Transverse colon (tissue), 4 donors: ENCODE results near the gene PLCB1. TPM values are rescaled to one million over a fixed set of nuclear protein-coding genes. Genes with fewer than 3 reads are reported as not detected.

Source experiments
- DNase-seq: peaks from one replicate; pipeline ENCODE4 v3.0.0-alpha.2; 2019
- H3K27ac ChIP-seq, 4 donors: fragments of 200-600 bp; sonication (generic); 2 replicates each; pipeline ENCODE4 v1.5.1; 2016 to 2018; ENCODE audit warnings: inconsistent platforms in 4 of 4
- H3K27me3 ChIP-seq: fragments of 200-600 bp; sonication (generic); 2 replicates; pipeline ENCODE4 v1.5.1; 2017; ENCODE audit warnings: inconsistent platforms
- H3K36me3 ChIP-seq, 4 donors: fragments of 200-600 bp; sonication (generic); 2 replicates each; pipeline ENCODE4 v1.5.1; 2017 to 2019; ENCODE audit warnings: inconsistent platforms in 4 of 4
- H3K4me1 ChIP-seq, 4 donors: fragments of 200-600 bp; sonication (generic); 2 replicates each; pipeline ENCODE4 v1.5.1; 2017 to 2020; ENCODE audit warnings: inconsistent platforms in 4 of 4
- H3K4me3 ChIP-seq, 4 donors: fragments of 200-600 bp; sonication (generic); 1 replicate in 1 of 4; 2 replicates in 3 of 4; pipeline versions ENCODE4 v1.5.1 to v1.6.1; 2017 to 2019; ENCODE audit warnings: inconsistent platforms in 4 of 4
- H3K9me3 ChIP-seq, 2 donors: fragments of 200-600 bp; sonication (generic); 2 replicates each; pipeline ENCODE4 v1.5.1; 2017 to 2019; ENCODE audit warnings: inconsistent platforms in 2 of 2
- CTCF ChIP-seq, 5 experiments: fragments of 200-600 bp in 3 of 5; fragments of 450-650 bp in 2 of 5; sonication (generic) in 3 of 5; IDR thresholded peaks; 1 replicate in 2 of 5; 2 replicates in 3 of 5; pipeline ENCODE4 v1.5.1; 2016 to 2017; ENCODE audit warnings: antibody characterized with exemption in 5 of 5, inconsistent platforms in 3 of 5, mild to moderate bottlenecking in 2 of 5, moderate library complexity in 1 of 5
- EP300 ChIP-seq: sonication (generic); formaldehyde crosslinking; IDR thresholded peaks from one replicate; pipeline ENCODE4 v1.6.1; 2017; ENCODE audit warnings: antibody characterized with exemption, low read depth
- POLR2A ChIP-seq: fragments of 450-650 bp; IDR thresholded peaks from one replicate; pipeline ENCODE4 v1.6.1; 2016; ENCODE audit warnings: antibody characterized with exemption, mild to moderate bottlenecking, moderate library complexity
- POLR2AphosphoS5 ChIP-seq, 3 donors: sonication (generic); formaldehyde crosslinking; IDR thresholded peaks; one replicate each; pipeline ENCODE4 v1.6.1; 2016; ENCODE audit warnings: antibody characterized with exemption in 3 of 3
- WGBS, 2 donors: methylation state at CpG; one replicate each; pipeline ENCODE4 v1.1.5; 2018; ENCODE audit warnings: low coverage in 1 of 2; 5-methylcytosine and 5-hydroxymethylcytosine counted together
- in situ Hi-C, 4 donors: fragments of 200-750 bp; cut with MboI; loops; one replicate each; pipeline versions ENCODE4 v1.15.0 to v1.15.1; 2017; ENCODE audit warnings: low sequenced_read_pairs in 3 of 4, low pct_ligation_motif_present in 1 of 4, low pct_unique_long_range_greater_than_20kb in 1 of 4
- intact Hi-C: fragments of 100-400 bp; cut with DNase I; formaldehyde crosslinking; loops from one replicate; pipeline ENCODE4 v1.15.1; 2023; ENCODE audit warnings: low total_unique reads
- total RNA-seq, 4 donors: library from RNA; depleted of rRNA; stranded (reverse); fragments of >200 nt; gene quantifications; one replicate each; pipeline ENCODE4 v1.1.0, GENCODE V29; 2016

Gene PLCB1
- total RNA-seq, 4 donors from 2014 or later: 13.1 to 18.6 (median 15.8) TPM

GRCh38 chr20:8168785-8169288 lies 36.8 kb downstream of the PLCB1 start:
- Histone ChIP-seq H3K4me1 (no peaks in the 10 kb centered on the region), H3K27me3 (no peaks in the 10 kb centered on the region), H3K4me3 (no peak overlapping the region), H3K9me3 (no peaks in the 10 kb centered on the region), H3K27ac (no peak overlapping the region), H3K36me3 (no peaks in the 10 kb centered on the region)
- in situ Hi-C loops: no loop called here
- intact Hi-C loops: no loop called here
- no peak for TF ChIP-seq EP300
- 85 to 88% methylated on average over 3 of the region's 3 CpGs for WGBS, 2 donors
- DNase-seq: no peak

GRCh38 chr20:8170921-8171320 lies 38.9 kb downstream of the PLCB1 start:
- no peaks in the 10 kb centered on the region for H3K27me3 ChIP-seq
- H3K4me1 ChIP-seq: no peaks in the 10 kb centered on the region
- in situ Hi-C loops (no loop called here), intact Hi-C loops (no loop called here)
- 47 to 50% methylated on average over 1 of the region's 1 CpG for WGBS, 2 donors
- no peaks in the 10 kb centered on the region for H3K36me3 ChIP-seq
- H3K4me3 ChIP-seq: no peak overlapping the region
- no peak overlapping the region for H3K27ac ChIP-seq
- no peaks in the 10 kb centered on the region for H3K9me3 ChIP-seq
- DNase-seq: no peak
- TF ChIP-seq POLR2A: no peak
- no peak for TF ChIP-seq POLR2AphosphoS5 (IDR thresholded peaks at IDR 0.05)
- no peak for TF ChIP-seq CTCF (IDR thresholded peaks at IDR 0.05)
- no peak for TF ChIP-seq EP300

GRCh38 chr20:8172191-8172590 lies 40.1 kb downstream of the PLCB1 start:
- no peaks in the 10 kb centered on the region for H3K27me3 ChIP-seq
- intact Hi-C loops: no loop called here
- no peaks in the 10 kb centered on the region for H3K36me3 ChIP-seq
- no peak for DNase-seq
- TF ChIP-seq EP300 (no peak), CTCF (IDR thresholded peaks at IDR 0.05) (no peak), POLR2A (no peak), POLR2AphosphoS5 (IDR thresholded peaks at IDR 0.05) (no peak)
- H3K4me3 ChIP-seq: no peak overlapping the region
- H3K4me1 ChIP-seq: no peaks in the 10 kb centered on the region
- no peak overlapping the region for H3K27ac ChIP-seq
- no peaks in the 10 kb centered on the region for H3K9me3 ChIP-seq
- in situ Hi-C loops: no loop called here
- WGBS, 2 donors: 78 to 82% methylated on average over 2 of the region's 2 CpGs

- no peak for TF ChIP-seq CTCF (IDR thresholded peaks at IDR 0.05)
- no peak for TF ChIP-seq EP300
- TF ChIP-seq POLR2AphosphoS5 (IDR thresholded peaks at IDR 0.05): no peak
- TF ChIP-seq POLR2A: no peak
- no peaks in the 10 kb centered on the region for H3K4me1 ChIP-seq
- H3K36me3 ChIP-seq: no peaks in the 10 kb centered on the region
- WGBS, 2 donors: 83 to 85% methylated on average over 6 of the region's 6 CpGs
- intact Hi-C loops: no loop called here
- H3K9me3 ChIP-seq: no peaks in the 10 kb centered on the region
- H3K27ac ChIP-seq: no peak overlapping the region
- in situ Hi-C loops: no loop called here
- no peak for DNase-seq
- no peaks in the 10 kb centered on the region for H3K27me3 ChIP-seq
- H3K4me3 ChIP-seq: no peak overlapping the region
Measured at GRCh38 chr20:8175741-8176675, 43.9 kb downstream of the PLCB1 start.
